OCI-LY7 (cell line): ENCODE data around the gene SGIP1.

ENCODE experiments used
- CTCF ChIP-seq: fragments of 200-600 bp; sonication (generic); conservative IDR thresholded peaks from 2 replicates; pipeline ENCODE4 v1.5.1; 2014; ENCODE audit warnings: mild to moderate bottlenecking, antibody characterized with exemption, low read length, moderate library complexity, mixed read lengths
- EZH2phosphoT487 ChIP-seq: fragments of 200-600 bp; sonication (generic); IDR thresholded peaks from 2 replicates; pipeline ENCODE4 v1.6.1; 2018; ENCODE audit warnings: low read depth, borderline replicate concordance, mild to moderate bottlenecking, mixed run types, antibody characterized with exemption, low read length, moderate library complexity, mixed read lengths

- TF ChIP-seq CTCF (no peak), EZH2phosphoT487 (no peak)
These were observed 12.3 kb downstream of the SGIP1 start for GRCh38 chr1:66546047-66546810.
